GM19238 (cell line): ENCODE results near the gene TRDN.
"Not testable (repeated sequence)": the region's sequence is repeated elsewhere in the genome, so short reads cannot be mapped to it uniquely, and the experiment has no call there.

ENCODE experiments used
- DNase-seq: peaks from one replicate; pipeline ENCODE4 v3.0.0; 2011; ENCODE audit warnings: low spot score; ENCODE audit not compliant: insufficient read length

TRDN gene

GRCh38 chr6:123562677-123563076 is 74.1 kb downstream of the TRDN start:
- DNase-seq = no peak

GRCh38 chr6:123562264-123562663 is 74.5 kb downstream of the TRDN start:
- no peak for DNase-seq

DNA sequence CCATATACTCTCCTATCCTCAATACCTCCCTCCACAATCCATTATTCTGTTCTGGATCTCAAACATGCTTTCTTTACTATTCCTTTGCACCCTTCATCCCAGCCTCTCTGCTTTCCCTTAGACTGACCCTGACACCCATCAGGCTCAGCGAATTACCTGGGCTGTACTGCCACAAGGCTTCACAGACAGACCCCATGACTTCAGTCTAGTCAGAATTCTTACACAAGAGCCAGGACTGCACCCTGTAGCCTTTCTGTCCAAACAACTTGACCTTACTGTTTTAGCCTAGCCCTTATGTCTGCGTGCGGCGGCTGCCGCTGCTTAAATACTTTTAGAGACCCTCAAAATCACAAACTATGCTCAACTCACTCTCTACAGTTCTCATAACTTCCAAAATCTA is 76.9 kb downstream of the TRDN start:
- DNase-seq = not testable (repeated sequence)

- not testable (repeated sequence) for DNase-seq
Measured at GRCh38 chr6:123557474-123557873, 79.3 kb downstream of the TRDN start.

GRCh38 chr6:123551939-123552707 is 84.6 kb downstream of the TRDN start:
- DNase-seq = no peak

- DNase-seq = no peak
Measured at GRCh38 chr6:123550052-123550617, 86.6 kb downstream of the TRDN start.

DNA sequence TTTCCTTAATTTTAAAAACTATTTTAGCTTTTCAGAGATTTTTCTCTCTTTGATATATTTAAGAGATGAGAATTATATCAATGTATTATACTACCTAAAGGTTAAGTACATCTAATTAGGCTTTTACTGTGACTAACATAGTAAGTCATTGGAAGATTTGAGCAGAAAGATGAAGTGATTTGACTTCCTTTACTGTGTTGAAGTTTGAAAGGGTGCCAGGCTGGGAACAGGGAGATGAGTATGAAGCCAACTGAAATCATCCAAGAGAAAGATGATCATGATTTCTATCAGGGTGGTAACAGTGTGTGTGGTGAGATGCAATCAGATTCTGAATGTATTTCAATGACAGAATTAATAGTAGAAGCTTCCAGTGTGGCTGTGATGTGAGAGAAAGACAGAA is 87.3 kb downstream of the TRDN start:
- no peak for DNase-seq

DNA sequence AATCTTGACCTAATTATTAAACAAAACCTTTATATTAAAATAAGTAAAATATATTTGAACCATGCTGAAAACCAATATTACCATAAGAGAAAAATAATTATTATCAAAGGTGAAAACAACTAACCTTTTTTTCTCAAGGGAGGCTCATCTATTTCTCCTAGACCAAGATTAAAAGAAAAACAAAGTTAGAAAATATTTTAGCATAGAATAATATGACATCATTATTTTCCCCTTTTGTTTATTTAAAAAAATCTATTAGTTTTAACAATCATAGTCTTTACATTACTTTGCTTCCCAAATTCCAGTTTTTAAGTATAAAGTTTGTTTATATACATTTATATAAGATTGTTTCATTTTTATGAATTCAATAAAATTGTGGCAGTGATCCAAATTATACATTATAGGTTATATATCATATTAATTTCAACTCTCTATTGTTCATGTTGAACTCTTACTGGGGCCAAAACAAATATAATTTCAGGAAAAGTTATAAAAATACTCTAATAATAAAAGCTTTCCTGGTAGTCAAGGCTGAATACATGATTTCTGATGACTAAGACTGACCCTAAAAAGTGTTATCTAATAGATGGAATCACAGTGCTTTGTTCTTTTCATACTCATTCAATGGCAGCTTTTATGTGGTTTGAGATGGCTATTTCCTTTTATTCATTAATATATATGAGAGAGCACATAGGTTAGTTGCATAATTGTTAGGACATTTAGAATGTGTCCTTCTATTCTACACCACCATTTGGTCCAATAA is 89.4 kb downstream of the TRDN start:
- DNase-seq = no peak

DNA sequence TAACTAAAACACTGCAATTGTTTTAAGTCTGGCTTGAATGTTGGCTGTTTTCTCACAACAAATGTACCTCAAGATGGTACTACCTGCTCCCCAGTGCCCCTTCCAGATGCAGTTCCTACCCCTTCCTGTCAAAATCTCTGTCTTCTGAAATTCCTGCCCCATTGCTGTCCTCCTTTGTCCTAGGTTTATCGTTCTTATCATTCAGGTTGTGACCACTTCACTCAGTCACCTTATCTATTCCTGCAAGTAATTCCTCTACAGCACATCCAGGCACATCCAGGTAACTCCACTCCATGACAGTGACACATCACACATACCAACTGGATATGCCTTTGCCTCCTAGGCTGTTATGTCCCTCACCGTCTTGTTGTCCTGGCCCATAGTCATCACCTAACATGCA is 90.2 kb downstream of the TRDN start:
- no peak for DNase-seq

DNA sequence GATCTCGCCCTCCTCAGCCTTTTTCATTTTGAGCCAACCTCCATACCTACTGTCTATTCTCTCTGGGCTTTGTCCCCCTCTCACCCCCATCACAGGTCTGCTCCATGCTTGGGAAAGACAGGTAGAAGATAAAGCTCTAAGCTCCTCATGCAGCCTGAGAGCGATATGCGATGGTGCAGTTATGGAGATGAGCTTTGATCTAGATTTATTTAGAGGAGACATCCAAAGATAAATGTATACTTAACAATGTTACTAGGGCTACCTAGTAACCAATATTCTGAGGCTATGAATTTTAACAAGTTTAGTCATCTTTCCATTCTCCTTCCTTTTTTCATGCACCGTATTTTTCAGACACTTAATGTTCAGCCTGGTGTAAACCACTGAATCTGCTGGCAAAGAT is 95.3 kb downstream of the TRDN start:
- no peak for DNase-seq

GRCh38 chr6:123533862-123534648 is 102.7 kb downstream of the TRDN start:
- no peak for DNase-seq

DNA sequence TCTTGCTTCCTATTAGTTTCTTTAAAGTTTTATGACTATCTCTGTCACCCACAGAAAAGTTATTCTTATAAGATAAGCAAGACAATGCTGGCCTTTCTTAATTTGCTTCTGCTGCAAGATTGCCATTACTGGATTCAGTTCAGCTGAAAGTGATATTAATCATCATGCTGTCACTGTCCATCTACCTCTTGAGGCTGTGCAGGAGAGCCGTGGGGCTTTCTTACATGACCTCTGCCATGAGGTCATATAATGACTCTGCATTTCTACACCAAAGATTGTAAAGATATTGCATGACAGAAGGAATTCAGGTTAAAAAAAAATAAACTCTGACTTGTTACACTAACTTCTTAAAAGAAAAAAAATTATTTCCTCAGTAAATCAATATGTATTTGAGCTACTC is 106.9 kb downstream of the TRDN start:
- no peak for DNase-seq

DNA sequence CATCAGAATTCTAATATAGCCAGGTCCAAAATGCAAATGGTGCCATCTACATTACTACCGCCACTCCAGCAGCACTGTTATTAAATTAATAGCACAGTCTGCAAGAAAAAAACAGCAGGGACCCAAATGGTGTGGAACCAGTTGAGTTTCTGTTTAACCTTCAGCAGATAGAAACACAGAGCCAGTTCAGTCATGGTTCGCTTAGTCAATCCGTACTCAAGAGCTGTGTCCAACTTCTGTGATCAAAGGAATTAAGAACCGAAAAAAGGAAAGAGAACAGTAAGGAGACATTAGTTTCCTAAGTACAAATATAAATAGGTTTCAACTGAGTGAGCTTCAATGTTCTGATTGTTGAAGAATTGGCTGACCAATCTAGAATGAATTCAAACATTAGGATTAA is 107.7 kb downstream of the TRDN start:
- no peak for DNase-seq

DNA sequence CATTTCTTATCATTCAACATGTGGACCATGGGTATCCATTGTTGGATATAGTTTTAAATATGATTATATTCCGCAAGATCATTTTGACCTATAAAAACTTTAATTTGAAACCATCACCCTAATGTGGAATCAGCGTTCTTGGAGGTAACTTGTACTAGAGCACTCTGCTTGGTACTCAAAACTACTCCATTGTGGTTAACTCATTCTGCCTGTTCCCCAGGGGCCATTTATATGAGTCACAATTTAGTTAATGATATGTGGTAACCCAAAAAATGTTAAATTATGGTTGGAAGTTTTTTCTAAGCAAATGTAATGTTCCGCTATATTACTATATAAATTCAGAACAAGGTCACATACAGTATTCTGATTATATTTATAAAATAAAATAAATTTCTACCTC is 109.3 kb downstream of the TRDN start:
- DNase-seq = no peak

- DNase-seq = no peak
Measured at GRCh38 chr6:123526128-123526527, 110.6 kb downstream of the TRDN start.

GRCh38 chr6:123524781-123525180 is 112.0 kb downstream of the TRDN start:
- DNase-seq = no peak

- no peak for DNase-seq
Measured at GRCh38 chr6:123520217-123520616, 116.5 kb downstream of the TRDN start.

DNA sequence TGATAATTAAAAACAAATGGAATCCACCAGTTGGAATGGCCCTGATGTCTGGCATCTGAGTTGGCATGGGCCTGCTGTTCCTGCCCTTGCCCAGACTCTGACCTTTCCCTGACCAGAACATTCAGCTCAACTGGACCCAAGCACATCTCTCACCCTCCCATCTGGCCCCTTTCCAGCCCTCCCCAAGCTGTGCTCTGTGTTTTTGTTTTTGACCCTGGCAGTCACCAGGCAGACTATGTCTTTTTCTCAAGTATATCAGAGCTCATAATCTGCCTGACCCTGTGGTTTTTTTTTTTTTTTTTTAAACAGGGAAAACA is 117.6 kb downstream of the TRDN start:
- DNase-seq = no peak

GRCh38 chr6:123518441-123519188 is 118.1 kb downstream of the TRDN start:
- DNase-seq = no peak

DNA sequence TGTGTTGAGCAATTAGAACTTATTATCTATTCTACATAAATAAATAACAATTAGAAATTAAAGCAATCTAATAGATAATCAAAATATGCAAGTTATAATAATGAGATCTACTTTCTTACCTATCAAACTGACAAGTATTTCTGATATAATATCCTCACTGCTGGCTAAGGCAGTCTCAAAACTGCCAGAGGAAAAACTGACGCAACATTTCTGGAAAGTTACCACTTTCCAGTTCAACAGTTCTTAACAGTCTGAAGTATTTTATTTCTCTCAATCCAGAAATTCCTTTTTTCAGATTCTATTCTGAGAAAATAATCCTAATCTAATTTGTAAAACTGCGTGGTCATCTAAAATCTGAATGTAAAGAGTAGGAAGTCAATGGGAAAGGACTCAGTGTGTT is 121.0 kb downstream of the TRDN start:
- no peak for DNase-seq

DNA sequence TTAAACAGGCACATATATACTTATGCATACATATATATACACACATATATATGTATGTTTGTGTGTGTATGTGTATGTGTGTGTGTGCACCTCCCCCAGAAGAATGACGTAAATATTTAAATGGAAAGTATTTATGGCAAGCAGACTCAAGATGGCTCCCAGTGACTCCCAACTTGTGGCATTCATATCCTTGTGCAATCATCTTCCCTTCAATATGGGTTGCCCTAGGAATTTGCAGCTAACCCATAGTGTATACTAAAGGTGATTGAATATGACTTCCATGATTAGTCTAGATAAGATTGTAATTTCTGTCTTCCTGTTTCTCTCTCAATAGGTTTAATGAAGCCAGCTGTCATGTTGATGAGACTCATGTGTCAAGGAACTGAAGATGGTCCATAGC is 127.6 kb downstream of the TRDN start:
- no peak for DNase-seq
